ENCODE measurements around the gene SMIM9. TPM values are rescaled to one million over a fixed set of nuclear protein-coding genes. Genes with fewer than 3 reads are reported as not detected.
A peak's percentile ranks its signal among the peaks of the same experiment; 100 is the strongest.
"Not testable (repeated sequence)": the region's sequence is repeated elsewhere in the genome, so short reads cannot be mapped to it uniquely, and the experiment has no call there.

SMIM9 gene
- total and polyA plus RNA-seq, 9 of the 15 experiments (the other 6 are each of a cell fraction or from before 2014, with no cell fraction given), result 0.08 TPM; not detected in 8

DNA sequence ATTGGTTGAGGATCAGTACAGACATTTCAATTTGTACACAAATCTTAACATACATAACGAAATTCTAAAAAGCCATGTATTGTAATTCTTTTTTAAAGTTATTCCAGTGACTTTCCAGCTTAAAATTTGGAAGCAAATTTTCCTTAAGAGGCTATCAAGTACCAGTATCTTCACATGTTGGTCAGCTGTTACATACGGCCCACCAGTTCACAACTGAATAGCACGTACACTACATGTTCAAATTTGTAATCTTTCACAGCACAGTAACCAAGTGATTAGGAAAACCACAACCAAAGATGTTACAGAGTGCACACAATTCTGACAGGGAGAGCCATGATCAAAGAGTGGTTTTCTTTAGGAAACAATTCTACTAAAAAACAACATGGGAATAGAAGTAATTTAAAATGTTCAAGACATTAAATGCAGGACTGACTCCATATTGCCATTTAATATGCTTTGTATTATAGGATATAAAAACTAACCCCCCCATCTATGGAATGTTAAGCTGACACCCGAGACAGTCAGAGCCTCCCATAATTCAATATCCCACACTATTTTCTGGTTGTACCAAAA lies 18.1 kb downstream of the SMIM9 start:
- in situ Hi-C loops (cut with MboI); FAIRE-seq; CTCF ChIA-PET (ENCODE audit: low intra/inter-chr PET ratio); POLR2A ChIA-PET; BruUV-seq (replicated peaks); H3K36me3 ChIP-seq (ENCODE audit: control insufficient read depth, insufficient read depth, low read length); H3K9me3 ChIP-seq (replicated peaks; ENCODE audit: control insufficient read depth, insufficient read depth, low read depth, low read length); H3K4me3 ChIP-seq; H3K9me1 ChIP-seq (ENCODE audit: control insufficient read depth, insufficient read depth, low read length); H4K20me1 ChIP-seq (replicated peaks; ENCODE audit: control insufficient read depth, insufficient read depth, low read length); H3K27me3 ChIP-seq (ENCODE audit: control insufficient read depth in 2 of 2, insufficient read depth in 2 of 2, low read length in 2 of 2); ATAC-seq; H3K4me2 ChIP-seq (ENCODE audit: insufficient read depth, low read length); H3K79me2 ChIP-seq (ENCODE audit: control insufficient read depth, insufficient read depth, low read length); TF ChIP-seq NR2C1 (IDR thresholded peaks at IDR 0.05): not testable (repeated sequence)
- Histone ChIP-seq H3K27ac (ENCODE audit: extremely low read depth, low read depth, low read length) (peak overlapping the region; percentile 85; the same call in 2 of the 3 replicates), H3K4me1 (replicated peaks in 1 of 2; ENCODE audit: control insufficient read depth in 2 of 2, insufficient read depth in 2 of 2, low read length in 2 of 2) (peaks cover 14 to 41% of the 10 kb centered on the region in 2 experiments; a peak in 4 of 5 replicates), H3K9ac (ENCODE audit: insufficient read depth in 1 of 2, low read depth in 2 of 2, low read length in 2 of 2) (peak overlapping the region in 1 of 2 experiments; percentile 69; a peak in 2 of 4 replicates), H2AFZ (ENCODE audit: low read depth, low read length) (0 out of 2 replicates have a peak overlapping the region, but pooled peaks have one; percentile 35)
- intact Hi-C loops (cut with micrococcal nuclease), result loop anchor here (5.0 kb wide), 2 partner anchors 54 to 444 kb away; partner anchors contain the start of genes DKC1 and FLNA
- peak in 1 of 4 experiments; percentile 42 for DNase-seq (ENCODE audit: extremely low read depth in 1 of 4, low spot score in 3 of 4)
- 4% methylated on average over 4 of the region's 4 CpGs for WGBS (ENCODE audit: insufficient coverage, low coverage, missing lambda C conversion rate)
- TF ChIP-seq DDX20 (tag; IDR thresholded peaks at IDR 0.05; ENCODE audit: low read depth) (peak; percentile 65; the same call in 1 of the 2 replicates), PTTG1 (tag; IDR thresholded peaks at IDR 0.05; ENCODE audit: low read depth) (peak; percentile 63; the same call in 1 of the 2 replicates), TAF7 (tag; IDR thresholded peaks at IDR 0.05) (peak; percentile 37; the same call in 1 of the 2 replicates), NR2C1 (tag; IDR thresholded peaks at IDR 0.05) (peak; percentile 56), ARID1B (IDR thresholded peaks at IDR 0.05) (0 out of 2 replicates have a peak, but pooled peaks have one; percentile 13), SMAD3 (CRISPR knock-in tag; conservative IDR thresholded peaks at IDR 0.05) (peak; percentile 62; the same call in 1 of the 2 replicates), ZNF134 (CRISPR knock-in tag; conservative IDR thresholded peaks at IDR 0.05) (peak; percentile 85), TCF3 (CRISPR knock-in tag; IDR thresholded peaks at IDR 0.05) (0 out of 2 replicates have a peak, but pooled peaks have one; percentile 14), ZNF583 (CRISPR knock-in tag; IDR thresholded peaks at IDR 0.05) (0 out of 2 replicates have a peak, but pooled peaks have one; percentile 48), DACH1 (IDR thresholded peaks at IDR 0.05; ENCODE audit: partially characterized antibody) (peak; percentile 73), HIVEP1 (CRISPR knock-in tag; IDR thresholded peaks at IDR 0.05) (peak; percentile 67; the same call in 1 of the 2 replicates), BRD9 (IDR thresholded peaks at IDR 0.05; ENCODE audit: low read depth, partially characterized antibody) (peak; percentile 23), ZNF444 (CRISPR knock-in tag; IDR thresholded peaks at IDR 0.05) (0 out of 2 replicates have a peak, but pooled peaks have one; percentile 32), LEF1 (IDR thresholded peaks at IDR 0.05) (peak; percentile 49; the same call in 1 of the 2 replicates), TEAD2 (tag; IDR thresholded peaks at IDR 0.05) (peak; percentile 62; the same call in 1 of the 2 replicates)
- TF ChIP-seq, protein P1, sequence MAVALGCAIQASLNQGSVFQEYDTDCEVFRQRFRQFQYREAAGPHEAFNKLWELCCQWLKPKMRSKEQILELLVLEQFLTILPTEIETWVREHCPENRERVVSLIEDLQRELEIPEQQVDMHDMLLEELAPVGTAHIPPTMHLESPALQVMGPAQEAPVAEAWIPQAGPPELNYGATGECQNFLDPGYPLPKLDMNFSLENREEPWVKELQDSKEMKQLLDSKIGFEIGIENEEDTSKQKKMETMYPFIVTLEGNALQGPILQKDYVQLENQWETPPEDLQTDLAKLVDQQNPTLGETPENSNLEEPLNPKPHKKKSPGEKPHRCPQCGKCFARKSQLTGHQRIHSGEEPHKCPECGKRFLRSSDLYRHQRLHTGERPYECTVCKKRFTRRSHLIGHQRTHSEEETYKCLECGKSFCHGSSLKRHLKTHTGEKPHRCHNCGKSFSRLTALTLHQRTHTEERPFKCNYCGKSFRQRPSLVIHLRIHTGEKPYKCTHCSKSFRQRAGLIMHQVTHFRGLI (CRISPR knock-in tag; IDR thresholded peaks at IDR 0.05), result peak; percentile 50; the same call in 1 of the 2 replicates
- TF ChIP-seq, protein P2, sequence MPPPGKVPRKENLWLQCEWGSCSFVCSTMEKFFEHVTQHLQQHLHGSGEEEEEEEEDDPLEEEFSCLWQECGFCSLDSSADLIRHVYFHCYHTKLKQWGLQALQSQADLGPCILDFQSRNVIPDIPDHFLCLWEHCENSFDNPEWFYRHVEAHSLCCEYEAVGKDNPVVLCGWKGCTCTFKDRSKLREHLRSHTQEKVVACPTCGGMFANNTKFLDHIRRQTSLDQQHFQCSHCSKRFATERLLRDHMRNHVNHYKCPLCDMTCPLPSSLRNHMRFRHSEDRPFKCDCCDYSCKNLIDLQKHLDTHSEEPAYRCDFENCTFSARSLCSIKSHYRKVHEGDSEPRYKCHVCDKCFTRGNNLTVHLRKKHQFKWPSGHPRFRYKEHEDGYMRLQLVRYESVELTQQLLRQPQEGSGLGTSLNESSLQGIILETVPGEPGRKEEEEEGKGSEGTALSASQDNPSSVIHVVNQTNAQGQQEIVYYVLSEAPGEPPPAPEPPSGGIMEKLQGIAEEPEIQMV (tag; conservative IDR thresholded peaks at IDR 0.05; ENCODE audit: low read depth), result peak; percentile 73
- TF ChIP-seq, protein P3, sequence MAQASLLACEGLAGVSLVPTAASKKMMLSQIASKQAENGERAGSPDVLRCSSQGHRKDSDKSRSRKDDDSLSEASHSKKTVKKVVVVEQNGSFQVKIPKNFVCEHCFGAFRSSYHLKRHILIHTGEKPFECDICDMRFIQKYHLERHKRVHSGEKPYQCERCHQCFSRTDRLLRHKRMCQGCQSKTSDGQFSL (CRISPR knock-in tag; IDR thresholded peaks at IDR 0.05), result not testable (repeated sequence)
- TF ChIP-seq, protein P3 (tag; IDR thresholded peaks at IDR 0.05), result peak in 1 of 2 experiments; percentile 81; a peak in 2 of 4 replicates

Measured in K562 (cell line).